NCI-H524 treated with DMSO at 0.1 percent for 48 hours (cell line): Measurements from ENCODE around the gene JAG1.

Experiments
- DNase-seq: peaks from one replicate; lab custom pipeline; 2025; lab: John Stamatoyannopoulos, UW

The JAG1 gene

DNA sequence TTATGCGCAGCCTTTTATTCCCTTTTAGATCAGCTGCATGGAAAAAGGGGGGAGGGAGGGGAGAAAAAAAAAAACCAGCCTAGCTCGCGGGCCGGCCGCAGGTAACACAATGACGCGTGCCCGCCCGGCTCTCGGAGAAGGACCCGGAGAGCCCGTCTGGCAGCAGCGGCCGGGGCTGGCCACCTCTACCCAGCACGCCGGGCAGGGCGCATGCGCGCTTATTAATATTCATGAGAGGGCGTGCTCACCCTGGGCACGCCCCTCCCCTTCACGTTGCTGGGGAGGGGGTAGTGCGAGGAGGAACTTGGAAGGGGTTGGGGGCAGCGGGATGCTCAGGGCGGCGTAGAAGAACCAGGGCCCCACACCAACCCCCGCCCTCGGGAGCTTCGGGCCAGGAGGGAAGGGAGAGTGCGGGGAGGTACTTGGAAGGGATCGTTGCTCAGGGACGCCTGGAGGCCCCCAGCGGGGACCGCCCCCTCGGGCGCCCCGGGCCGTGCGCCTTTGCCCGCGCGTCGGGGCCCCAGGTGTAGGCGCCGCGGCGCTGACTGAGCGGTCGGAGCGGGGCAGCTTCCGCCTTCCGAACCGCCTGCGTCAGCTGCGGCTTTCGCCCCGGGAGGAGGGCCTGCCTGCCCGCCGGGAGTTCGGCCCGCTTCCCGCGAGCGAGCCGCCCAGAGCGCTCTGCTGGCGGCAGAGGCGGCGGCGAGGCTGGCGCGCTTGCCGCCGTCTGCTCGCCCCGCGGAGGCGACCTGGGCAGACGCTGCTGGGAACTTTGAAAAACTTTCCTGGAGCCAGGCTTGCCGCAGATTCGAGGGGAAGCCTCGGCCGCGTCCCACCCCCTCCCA is at the start of gene JAG1:
JAG1 (minus strand) TSS at position 158 of the 842 bp plus-strand sequence. CDS start 469 bp downstream, outside the sequence.
- peak; percentile 47 for DNase-seq

DNA sequence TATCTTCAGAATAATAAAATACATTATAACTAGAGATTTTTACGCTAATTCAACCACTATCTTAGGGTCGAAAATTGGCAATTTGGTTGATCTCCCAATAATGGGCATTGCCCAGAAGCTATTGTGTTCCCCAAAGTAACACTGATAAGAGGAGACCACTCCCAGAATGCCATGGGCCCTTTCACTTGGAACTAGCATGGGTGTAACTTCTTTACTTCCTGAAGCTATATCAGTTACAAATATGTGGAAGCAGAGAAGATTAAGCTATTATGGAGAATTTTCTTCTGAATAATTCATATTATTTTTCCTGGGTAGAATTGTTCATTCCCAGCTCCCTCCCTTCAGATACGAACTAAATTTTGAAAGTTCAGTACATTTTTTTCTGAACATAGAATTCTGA is 48.2 kb upstream of the JAG1 start:
- DNase-seq, result no peak

DNA sequence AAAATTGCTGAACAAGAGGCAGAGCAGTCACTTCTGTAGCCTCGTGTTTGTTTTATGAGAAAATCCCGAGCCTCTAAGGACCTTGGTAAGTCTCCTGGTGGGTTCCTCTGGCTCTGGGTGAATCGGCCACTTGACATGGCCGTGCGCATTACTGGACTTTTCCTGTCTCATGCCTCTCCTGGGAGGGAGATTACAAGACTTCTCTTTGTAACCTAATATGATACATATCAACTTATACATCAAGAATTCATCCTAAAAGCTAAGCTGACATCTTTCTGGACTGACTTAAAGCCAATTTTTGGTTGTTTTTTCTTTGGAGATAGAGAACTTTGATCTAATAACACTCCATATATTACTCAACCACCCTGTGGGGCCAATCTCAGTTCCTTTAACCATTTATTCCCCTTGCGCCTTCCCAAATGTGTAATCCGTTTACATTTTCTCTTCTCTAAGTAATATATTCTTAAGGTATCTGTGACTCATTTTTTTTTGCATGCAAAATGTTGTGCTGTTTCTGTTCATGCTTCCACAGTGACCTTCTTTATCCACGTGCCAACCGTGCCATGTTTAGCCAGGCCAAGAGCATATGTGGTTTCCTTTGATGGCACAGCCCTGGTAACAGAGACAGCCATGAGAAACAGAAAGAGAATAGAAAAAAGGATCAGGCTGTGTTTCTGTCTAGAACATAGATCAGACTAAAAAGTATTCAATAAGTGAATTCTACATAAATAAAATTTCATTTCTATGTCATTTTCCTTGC is 47.5 kb upstream of the JAG1 start:
- no peak for DNase-seq

DNA sequence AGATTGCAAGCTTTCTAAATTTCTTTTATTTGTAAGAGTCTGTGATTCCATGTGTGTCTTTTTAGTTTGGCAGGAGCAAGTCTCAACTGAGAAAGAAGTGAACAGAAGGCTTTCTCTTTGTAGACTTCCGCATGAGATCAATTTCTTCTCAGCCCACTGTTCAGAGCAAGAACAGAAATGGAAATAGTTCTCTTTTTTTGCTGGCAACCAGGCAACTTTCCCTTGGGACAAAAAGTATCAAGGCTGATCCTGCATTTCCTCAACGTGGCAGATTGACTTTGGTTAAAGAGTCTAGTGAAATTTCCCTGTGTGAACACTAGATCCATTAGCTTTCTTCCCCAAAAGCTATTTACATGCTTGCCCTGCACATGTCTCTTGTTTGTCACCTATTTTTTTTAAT is 46.8 kb upstream of the JAG1 start:
- DNase-seq, result no peak

DNA sequence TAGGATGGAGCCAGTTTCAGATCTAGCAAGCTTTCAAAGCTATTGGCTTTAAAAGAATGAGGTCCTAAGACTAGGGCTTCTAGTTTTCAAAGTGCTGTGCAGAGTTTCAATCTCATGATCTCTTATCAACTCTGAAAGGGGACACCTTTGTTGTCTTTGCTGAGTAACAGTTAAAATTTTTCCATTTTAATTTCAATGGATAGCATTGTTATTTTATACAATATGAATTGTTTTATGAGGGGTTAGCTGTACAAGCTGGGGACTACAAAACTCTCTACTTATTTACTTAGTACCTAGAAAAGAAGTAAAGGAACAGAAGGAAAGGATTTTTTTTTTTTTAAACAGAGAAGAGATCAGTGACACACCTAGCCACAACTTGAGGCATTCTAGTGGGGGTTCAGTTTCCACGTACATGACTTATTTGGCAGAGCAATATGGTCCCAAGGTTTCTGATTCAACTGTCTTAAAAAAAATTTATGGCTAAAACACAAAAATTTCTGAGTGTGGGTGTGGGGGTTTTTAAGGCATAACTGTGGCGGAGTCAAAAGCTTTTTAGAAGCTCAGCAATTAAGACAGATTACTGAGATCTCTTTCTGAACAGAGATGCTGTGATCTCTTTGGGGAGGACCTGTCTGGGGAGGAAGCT is 46.1 kb upstream of the JAG1 start:
- DNase-seq, result no peak

DNA sequence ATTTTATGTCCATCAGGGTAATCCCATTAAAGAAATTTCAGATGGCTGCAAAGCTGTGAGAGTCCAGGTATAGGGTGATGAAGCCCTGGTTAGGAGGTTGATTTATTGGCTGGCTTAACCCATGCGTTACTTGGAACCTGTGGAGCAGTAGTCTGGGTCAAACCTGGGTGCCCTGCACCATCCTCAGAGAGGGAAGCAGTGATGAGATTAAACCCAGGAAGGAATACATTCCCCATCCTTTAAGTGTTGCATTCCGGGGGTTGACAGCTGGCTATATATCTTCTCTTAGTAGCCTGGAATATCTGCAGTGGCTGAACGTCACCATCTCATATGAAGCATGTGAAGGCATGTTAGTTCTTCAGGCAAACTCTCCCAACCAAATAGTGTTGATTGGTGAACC is 44.9 kb upstream of the JAG1 start:
- no peak for DNase-seq

DNA sequence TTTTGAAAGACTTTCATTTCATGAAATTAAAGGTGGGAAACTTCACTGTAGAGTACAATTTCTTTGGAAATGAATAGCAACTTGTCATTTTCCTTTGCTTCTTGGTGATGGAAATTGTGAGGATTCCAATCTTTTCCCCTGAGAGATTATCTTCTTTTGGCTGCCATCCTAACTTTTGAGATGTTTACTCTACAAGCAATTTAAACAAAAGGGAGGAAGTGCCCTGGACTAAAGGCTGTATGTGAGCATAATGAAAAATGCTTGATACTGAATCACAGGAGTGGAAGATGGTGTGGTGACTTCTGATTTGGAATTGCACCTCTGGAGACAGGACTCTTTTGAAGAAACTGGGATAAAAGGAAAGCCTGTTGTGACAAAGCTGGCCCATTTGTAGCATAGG is 43.1 kb upstream of the JAG1 start:
- no peak for DNase-seq

DNA sequence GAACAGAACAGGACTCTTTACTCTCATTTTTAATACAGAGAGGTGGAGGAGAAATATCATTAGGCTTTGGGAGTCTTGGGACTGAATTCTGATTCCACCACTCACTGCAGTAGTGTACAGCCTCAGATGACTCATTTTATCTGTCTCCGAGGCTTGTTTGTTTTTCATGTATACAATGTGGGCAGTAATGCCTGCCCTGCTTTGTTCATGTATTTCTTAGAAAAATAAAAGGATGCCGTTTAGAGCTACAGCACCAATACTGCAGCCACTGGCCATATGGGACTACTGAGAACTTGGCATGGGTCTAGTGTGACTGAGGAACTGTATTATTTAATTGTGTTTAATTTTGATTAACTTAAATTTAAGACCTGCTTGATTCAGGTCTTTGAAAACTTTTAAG is 41.2 kb upstream of the JAG1 start:
- no peak for DNase-seq

DNA sequence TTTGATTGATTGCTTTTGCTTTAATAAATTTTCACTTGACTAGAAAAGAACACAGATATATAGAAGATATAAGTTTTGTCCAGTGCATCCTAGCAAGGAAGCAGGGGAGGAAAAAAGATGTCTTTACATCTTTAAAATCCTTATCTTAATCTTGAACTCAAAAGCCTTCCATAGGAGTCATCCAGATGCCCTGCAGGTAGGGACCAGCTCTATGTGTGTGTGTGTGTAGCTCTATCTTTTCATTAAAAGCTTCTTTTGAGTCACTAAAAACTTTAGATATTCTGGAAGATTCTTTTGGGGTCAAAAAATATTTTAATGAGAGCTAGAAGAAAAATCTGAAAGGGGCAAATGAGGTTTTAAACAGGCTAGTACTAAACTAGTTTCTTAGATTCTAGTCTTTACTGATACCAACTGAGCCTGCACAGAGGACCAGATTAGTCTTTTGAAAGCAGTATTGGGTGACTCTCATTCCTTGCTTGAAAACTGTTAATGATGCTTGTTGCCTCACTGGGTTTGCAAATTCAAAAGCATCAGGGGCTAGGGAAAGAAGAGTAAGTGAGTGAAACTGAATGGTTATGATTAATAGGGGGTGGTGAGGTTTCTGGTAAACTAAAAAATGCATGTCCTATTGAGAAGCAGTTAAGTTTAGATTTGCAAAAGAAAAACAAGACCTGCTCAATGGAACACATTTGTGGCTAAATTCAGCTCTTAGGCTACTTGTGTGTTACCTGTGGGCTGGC is 40.6 kb upstream of the JAG1 start:
- no peak for DNase-seq

DNA sequence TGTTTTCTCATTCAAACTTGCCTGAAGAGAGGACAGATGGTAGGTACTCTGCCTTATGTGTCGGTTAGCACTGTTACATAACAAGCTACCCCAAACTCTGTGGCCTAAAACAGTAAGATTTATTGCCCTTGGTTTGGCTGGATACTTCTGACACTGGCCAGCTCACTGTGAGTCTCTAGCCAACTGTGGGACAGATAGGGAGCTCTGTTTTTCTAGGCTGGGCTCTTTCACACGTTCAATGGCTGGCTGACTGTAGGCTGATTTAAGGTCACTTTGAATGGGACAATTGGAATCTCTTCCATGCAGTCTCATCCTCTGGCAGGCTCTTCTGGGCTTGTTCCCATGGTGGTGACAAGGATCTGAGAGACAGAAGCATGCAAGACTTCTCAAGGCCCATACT is 39.4 kb upstream of the JAG1 start:
- DNase-seq, result no peak

DNA sequence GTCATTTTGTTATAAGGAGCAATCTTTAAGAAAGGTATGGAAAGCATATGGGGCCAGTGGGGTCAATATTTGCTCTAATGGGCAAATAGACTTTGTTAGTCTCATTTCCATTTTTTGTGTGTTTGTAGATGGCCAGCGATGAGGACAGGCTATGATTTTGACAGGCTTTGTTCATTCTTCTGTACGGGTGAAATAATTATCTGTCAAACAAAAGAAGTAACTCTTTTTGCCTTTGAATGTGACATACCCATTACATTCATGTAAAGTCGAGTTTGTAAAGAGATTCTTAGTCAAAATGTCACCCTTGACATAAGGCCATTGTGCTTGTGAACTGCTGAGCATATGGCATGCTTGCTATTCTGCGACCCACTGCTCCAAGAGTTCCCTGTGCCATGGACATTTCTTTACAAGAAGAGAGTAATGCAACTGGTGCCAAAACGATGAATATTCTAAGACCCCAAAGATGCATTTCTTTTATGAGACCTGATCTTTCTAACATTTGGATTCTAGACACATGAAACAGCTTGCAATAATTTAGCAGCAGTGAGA is 38.2 kb upstream of the JAG1 start:
- DNase-seq, result no peak

DNA sequence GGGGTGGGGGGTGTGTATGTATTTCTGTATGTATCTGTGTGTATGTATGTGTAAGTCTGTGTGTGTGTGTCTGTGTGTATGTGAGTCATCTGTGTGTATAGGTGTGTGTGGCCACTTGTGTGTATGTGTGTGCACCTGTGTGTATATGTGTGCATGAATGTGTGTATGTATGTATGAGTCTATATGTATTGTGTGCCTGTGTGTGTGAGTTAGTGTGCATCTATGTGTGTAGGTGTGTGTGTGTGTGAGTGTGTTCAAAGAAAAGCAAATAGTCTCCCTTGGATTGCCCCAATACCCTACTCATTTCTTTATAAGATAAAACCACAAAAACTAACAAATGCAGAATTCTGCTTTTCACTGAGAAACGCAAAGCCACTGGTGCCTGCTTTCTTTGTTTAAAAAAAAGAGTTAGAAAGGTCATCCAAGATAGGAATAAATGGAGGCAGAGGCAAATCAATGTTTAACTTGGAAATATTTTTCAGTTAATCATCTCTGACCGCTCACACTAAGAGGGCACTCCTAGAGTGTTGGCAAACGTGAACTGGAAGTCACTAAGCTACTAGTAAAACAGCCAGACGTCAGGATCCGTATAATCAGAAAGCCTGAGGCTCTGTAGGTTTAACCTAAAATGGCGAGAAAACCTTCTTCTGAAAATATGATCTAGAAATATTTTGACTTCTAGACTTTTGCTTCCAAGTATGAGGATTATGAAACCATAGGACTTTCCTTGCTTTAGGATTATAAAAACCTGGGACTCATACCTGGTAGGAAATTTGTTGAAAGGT is 37.4 kb upstream of the JAG1 start:
- DNase-seq, result no peak

DNA sequence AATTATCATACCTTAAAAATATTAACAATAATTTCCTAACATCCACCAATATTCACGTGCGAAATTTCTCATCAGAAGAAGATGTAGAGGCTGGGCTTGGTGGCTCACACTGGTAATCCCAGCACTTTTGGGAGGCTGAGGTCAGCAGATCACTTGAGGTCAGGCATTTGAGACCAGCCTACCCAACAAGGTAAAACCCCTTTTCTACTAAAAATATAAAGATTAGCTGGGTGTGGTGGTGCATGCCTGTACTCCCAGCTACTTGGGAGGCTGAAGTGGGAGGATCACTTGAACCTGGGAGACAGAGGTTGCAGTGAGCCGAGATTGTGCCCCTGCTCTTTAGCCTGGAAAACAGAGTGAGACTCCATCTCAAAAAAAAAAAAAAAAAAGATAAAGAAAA is 36.1 kb upstream of the JAG1 start:
- no peak for DNase-seq

DNA sequence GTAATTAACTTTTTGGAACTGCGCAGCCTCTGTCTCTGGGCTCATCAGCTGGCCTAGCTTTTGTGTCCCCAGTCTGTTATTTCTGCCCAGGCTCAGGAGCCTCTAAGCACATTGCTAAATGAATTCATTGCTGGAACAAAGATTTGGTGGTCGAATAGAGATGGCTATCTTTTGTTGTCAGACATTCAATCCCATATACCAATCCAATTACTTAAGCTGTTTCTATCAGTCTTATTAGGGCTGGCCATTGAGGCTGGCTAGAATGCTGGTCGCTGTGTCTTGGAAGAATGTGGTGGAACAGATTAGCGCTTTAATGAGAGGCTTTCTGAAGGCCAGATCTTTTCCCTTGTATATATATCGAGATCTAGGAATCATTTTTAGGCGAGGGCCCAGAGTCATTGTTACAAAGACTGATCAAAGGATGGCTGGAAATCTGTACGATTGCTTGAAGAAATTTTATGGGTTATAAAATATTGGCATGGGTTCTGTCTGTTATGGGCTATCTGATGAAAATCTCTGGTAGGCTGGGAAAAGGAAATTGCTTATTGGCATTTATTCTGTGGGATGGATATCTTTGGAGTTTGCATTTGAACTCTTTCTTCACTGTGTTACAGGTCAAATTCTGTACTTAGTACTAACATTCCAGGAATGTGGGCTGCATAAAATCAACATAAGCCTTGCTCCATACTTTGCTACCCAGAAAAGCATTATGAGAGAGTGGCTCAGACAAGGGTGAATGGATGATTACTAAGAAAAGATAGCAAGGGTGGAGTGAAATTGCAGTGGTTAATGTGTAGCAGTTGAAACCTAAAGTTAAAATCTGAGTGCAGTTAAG is 34.8 kb upstream of the JAG1 start:
- no peak for DNase-seq

DNA sequence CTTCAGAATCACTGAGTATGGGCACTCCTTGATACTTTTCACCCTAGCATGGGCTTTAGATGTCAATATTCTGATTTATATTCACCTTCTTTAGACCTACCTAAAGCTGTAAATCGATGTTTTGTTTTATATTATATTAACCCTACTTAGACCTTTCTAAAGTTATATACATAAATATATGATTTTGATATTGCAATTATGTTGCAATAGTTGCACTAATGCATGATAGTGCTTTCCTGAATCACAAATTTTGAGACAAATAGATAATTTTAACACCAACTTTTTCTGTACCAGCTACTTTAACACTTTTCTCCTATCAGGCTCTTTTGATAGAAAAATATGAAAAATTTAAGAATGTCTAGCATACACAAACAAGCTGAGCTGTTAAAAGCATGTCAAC is 34.0 kb upstream of the JAG1 start:
- DNase-seq, result no peak

DNA sequence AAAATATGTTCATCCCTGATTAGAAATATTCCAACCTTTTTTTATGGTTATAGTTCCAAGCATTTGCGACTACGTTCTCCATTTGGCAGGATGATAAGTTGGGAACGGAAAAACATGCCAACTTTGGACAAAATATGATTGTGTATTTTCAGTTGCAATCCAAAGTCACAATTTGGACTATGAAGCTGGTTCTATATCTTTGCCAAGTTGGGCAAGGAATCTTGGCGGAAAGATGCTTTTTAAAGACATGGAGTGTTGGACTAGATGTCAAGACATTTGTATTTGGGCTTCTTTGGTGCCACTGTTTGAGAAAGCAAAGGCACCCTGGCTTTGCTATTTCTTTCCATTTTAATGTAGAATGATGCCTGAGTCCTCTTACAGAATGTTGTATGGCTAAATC is 33.3 kb upstream of the JAG1 start:
- no peak for DNase-seq

DNA sequence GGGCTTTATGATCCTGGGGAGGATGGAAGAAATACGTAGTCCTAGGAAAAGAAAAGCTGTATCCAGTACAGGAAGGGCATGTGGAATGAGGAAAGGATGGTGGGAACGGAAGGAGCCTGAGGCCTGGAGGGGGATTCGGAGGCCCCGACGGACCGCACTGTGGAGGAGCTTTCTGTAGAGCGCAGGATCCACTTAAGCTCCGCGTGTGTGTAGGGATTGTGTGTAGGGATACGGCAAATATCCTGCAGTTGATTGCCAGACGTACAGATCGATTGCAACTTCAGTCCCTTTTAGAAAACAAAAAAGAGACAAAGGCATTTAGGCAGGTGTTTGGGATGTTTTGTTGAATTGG is 32.6 kb upstream of the JAG1 start:
- DNase-seq, result no peak

DNA sequence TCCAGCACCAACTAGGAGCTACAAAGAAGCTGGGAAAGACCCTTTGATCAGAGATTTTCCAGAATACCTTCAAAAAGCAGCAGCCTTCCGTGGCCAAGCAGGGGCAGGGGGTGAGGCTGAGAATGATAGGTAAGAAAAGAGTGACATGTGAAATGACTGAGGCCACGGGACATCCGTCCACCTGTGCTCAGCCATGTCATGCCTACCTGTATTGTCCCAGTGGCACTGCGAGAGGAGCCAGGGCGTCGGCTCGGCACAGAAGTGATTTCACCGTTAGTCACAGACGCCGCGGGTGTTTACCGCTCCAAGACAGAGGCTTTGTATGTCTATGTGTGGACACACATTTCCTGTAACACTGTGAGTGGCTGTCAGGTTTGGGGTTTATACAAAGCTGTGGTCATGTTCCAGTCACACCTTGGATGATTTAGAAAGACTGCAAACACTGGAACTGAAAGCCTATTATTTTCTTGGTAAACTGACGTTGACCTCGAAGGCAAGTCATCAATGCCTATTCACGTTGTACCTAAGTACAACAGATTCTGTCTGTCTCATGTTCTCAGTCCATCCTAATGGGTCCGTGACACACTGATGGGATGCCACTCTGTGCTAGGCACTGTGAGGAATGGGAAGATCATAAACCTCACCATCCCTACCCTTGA is 32.1 kb upstream of the JAG1 start:
- DNase-seq, result no peak

DNA sequence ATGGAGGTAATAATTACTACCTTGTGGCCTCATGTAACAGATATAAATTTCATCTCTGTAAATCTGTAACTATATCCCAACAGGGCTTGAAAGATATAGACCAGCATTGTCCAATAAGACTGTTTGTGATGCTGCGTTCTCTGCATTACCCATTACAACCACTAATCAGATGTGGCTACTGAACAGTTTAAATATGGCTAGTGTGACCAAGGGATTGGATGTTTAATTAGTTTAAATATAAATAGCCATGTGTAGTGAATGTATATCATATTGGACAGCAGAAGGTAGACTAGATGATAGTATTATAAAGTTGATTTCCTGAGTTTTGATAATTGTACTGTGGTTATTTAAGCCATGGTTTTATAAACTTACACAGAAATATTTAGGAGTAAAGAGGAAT is 27.8 kb upstream of the JAG1 start:
- no peak for DNase-seq

DNA sequence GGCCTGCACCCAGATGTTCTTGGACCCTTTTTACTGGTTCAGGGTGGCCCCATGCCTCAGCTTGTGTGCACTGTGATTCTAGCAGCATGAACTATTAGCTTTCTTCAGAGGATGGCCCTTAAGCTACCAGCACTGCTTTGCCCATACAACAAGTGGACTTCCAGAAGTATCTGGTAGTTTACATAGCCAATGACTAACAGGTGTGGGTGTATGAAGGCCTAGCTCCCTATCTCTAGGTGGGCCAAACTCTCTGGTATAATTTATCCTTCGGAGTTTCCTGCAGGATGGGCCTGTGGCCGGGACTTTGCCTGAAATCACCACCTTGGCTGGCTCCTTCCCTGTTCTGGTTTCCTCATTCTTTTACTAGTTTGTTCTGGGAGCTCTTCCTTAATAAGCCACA is 26.1 kb upstream of the JAG1 start:
- no peak for DNase-seq
